Thoracic aorta (tissue), 2 donors: Measurements from ENCODE around the gene TMEM121. TPM values are rescaled to one million over a fixed set of nuclear protein-coding genes. Genes with fewer than 3 reads are reported as not detected.
"Not testable (repeated sequence)": the region's sequence is repeated elsewhere in the genome, so short reads cannot be mapped to it uniquely, and the experiment has no call there.

ENCODE experiments used
- ATAC-seq: fragments of 150-250 bp; one replicate; pipeline ENCODE4 v1.8.0; 2017; ENCODE audit warnings: low read depth; ENCODE audit not compliant: insufficient number of reproducible peaks, low FRiP score
- DNase-seq: peaks from one replicate; pipeline ENCODE4 v3.0.0-alpha.2; 2020; ENCODE audit warnings: low spot score
- H3K27ac ChIP-seq, 2 donors: fragments of 200-600 bp; sonication (generic); 1 replicate in 1 of 2; 2 replicates in 1 of 2; pipeline ENCODE4 v1.5.1; 2016; ENCODE audit warnings: mild to moderate bottlenecking in 2 of 2, moderate library complexity in 2 of 2
- H3K27me3 ChIP-seq: fragments of 200-600 bp; sonication (generic); replicated peaks from 2 replicates; pipeline ENCODE4 v1.6.0; 2016; ENCODE audit warnings: mild to moderate bottlenecking; ENCODE audit not compliant: insufficient read depth
- H3K36me3 ChIP-seq: fragments of 200-600 bp; sonication (generic); one replicate; pipeline ENCODE4 v1.5.1; 2016
- H3K4me1 ChIP-seq, 2 donors: fragments of 200-600 bp; sonication (generic); 1 replicate in 1 of 2; 2 replicates in 1 of 2; pipeline versions ENCODE4 v1.5.1 to v1.6.0; 2016; ENCODE audit warnings: low read depth in 2 of 2, mild to moderate bottlenecking in 1 of 2; ENCODE audit not compliant: control insufficient read depth in 1 of 2
- H3K4me3 ChIP-seq: fragments of 200-600 bp; sonication (generic); 2 replicates; pipeline ENCODE4 v1.5.1; 2016; ENCODE audit warnings: mild to moderate bottlenecking
- H3K9me3 ChIP-seq: fragments of 200-600 bp; sonication (generic); 2 replicates; pipeline ENCODE4 v1.5.1; 2016
- CTCF ChIP-seq: fragments of 200-600 bp; sonication (generic); IDR thresholded peaks from one replicate; pipeline ENCODE4 v1.5.1; 2019; ENCODE audit warnings: antibody characterized with exemption
- total RNA-seq, 2 donors: library from RNA; depleted of rRNA; stranded (reverse); fragments of >200 nt; gene quantifications; one replicate each; pipeline versions ENCODE4 v1.1.0 to v1.2.3, GENCODE V29; 2016

The TMEM121 gene
- total RNA-seq, 2 donors from 2014 or later: 2.6 to 5.5 TPM

DNA sequence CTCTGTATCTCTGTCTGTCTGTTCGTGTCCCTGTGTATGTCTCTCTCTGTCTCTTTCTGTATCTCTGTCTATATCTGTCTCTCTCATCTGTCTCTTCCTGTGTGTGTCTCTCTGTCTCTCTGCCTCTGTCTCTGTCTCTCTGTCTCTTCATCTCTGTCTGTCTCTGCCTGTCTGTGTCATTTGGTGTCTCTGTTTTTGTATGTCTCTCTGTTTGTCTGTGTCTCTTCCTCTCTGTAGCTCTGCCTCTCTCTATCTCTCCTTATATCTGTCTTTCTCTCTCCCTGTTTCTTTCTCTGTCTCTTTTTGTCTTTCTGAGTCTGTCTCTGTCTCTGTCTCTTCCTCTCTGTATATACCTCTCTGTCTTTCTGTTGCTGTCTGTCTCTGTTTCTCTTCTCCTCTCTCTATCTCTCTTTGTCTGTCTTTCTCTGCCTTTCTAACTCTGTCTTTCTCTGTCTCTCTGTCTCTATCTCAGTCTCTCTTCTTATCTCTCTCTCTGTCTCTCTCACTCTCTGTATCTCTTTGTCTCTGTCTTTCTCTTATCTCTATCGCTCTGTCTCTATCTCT lies 50.2 kb downstream of the TMEM121 start:
- Histone ChIP-seq H3K4me1 (no peaks in the 10 kb centered on the region), H3K9me3 (no peaks in the 10 kb centered on the region), H3K4me3 (no peak overlapping the region), H3K27me3 (no peaks in the 10 kb centered on the region), H3K27ac (no peak overlapping the region), H3K36me3 (no peaks in the 10 kb centered on the region)
- ATAC-seq (no peak), DNase-seq (no peak)
- TF ChIP-seq CTCF: no peak

GRCh38 chr14:105577314-105577861 lies 51.0 kb downstream of the TMEM121 start:
- DNase-seq (no peak), ATAC-seq (no peak)
- no peaks in the 10 kb centered on the region for H3K36me3 ChIP-seq
- H3K27ac ChIP-seq: no peak overlapping the region
- H3K4me3 ChIP-seq: no peak overlapping the region
- no peaks in the 10 kb centered on the region for H3K27me3 ChIP-seq
- TF ChIP-seq CTCF: no peak
- no peaks in the 10 kb centered on the region for H3K9me3 ChIP-seq
- no peaks in the 10 kb centered on the region for H3K4me1 ChIP-seq

DNA sequence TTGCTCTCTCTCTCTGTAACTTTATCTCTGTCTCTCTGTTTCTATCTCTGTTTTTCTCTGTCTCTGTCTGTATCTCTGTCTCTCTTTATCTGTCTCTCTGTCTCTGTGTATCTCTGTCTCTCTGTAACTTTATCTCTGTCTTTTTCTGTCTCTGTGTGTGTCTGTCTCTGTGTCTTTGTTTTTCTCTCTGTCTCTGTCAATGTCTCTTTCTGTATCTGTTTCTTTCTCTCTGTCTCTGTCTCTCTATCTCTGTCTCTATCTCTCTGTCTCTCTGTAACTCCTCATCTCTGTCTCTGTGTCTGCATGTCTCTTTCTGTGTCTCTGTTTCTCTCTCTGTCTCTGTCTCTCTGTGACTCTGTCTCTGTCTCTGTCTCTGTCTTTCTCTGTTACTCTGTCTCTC lies 51.7 kb downstream of the TMEM121 start:
- Histone ChIP-seq H3K4me1 (no peaks in the 10 kb centered on the region), H3K27ac (no peak overlapping the region), H3K27me3 (no peaks in the 10 kb centered on the region), H3K36me3 (no peaks in the 10 kb centered on the region), H3K4me3 (no peak overlapping the region), H3K9me3 (no peaks in the 10 kb centered on the region)
- ATAC-seq (no peak), DNase-seq (no peak)
- no peak for TF ChIP-seq CTCF

- not testable (repeated sequence) for H3K36me3 ChIP-seq, DNase-seq, H3K27ac ChIP-seq, H3K4me3 ChIP-seq, H3K27me3 ChIP-seq, H3K4me1 ChIP-seq, H3K9me3 ChIP-seq, ATAC-seq
These were observed 52.8 kb downstream of the TMEM121 start for GRCh38 chr14:105579221-105579620.

Other genes starting within 250 kb of the TMEM121 start
- 10 to 100 TPM; 49.4 to 80.5 TPM for gene BRF1, start 225.6 kb upstream of the TMEM121 start, total RNA-seq
- 100 to 1,000 TPM in 1 of 2 donors, 10 to 100 TPM in 1; 80.4 to 125 TPM for gene PACS2, start 211.8 kb upstream of the TMEM121 start, total RNA-seq
- not detected for gene TEX22, start 128.0 kb upstream of the TMEM121 start, total RNA-seq
- 10 to 100 TPM; 77.2 to 84.1 TPM for gene MTA1, start 106.8 kb upstream of the TMEM121 start, total RNA-seq
- gene CRIP2, start 51.8 kb upstream of the TMEM121 start, total RNA-seq: 100 to 1,000 TPM; 307 to 748 TPM
- 100 to 1,000 TPM in 1 of 2 donors, 10 to 100 TPM in 1; 75.4 to 325 TPM for gene CRIP1, start 39.7 kb upstream of the TMEM121 start, total RNA-seq
- 10 to 100 TPM in 1 of 2 donors, 1 to 10 TPM in 1; 7.8 to 42.1 TPM for gene TEDC1, start 35.3 kb upstream of the TMEM121 start, total RNA-seq